HL-60 (cell line): ENCODE results near the gene HOXD13.

ENCODE experiments used
- DNase-seq, 2 experiments: peaks; one replicate each; pipeline ENCODE4 v3.0.0-alpha.2; 2010 to 2020; ENCODE audit warnings: low read depth in 1 of 2, low spot score in 1 of 2
- H3K27ac ChIP-seq: fragments of 250-450 bp; sonication (Bioruptor Pico); replicated peaks from 2 replicates; pipeline ENCODE4 v1.5.1; 2020; ENCODE audit warnings: mild to moderate bottlenecking, moderate library complexity
- H3K27me3 ChIP-seq: fragments of 250-450 bp; sonication (Bioruptor Pico); 2 replicates; pipeline ENCODE4 v1.5.1; 2021; ENCODE audit warnings: mild to moderate bottlenecking, moderate library complexity; ENCODE audit not compliant: insufficient read depth, poor library complexity, severe bottlenecking
- H3K4me3 ChIP-seq: replicated peaks from 2 replicates; pipeline ENCODE4 v1.5.1; 2011; ENCODE audit warnings: mild to moderate bottlenecking, control low read depth, low read length; ENCODE audit not compliant: insufficient read depth
- GABPA ChIP-seq: IDR thresholded peaks from 2 replicates; pipeline ENCODE4 v1.6.1; 2012; ENCODE audit warnings: low read depth
- POLR2AphosphoS5 ChIP-seq: IDR thresholded peaks from 2 replicates; pipeline ENCODE4 v1.6.1; 2012; ENCODE audit warnings: low read depth
- TF ChIP-seq, protein P1 (sequence below): IDR thresholded peaks from 2 replicates; pipeline ENCODE4 v1.6.1; 2012; ENCODE audit warnings: low read depth; ENCODE audit not compliant: insufficient replicate concordance
- TF ChIP-seq, protein P2 (sequence below): IDR thresholded peaks from one replicate; pipeline ENCODE4 v1.5.1; 2011; ENCODE audit warnings: low read length, control low read depth, inconsistent platforms; ENCODE audit not compliant: insufficient read depth

The HOXD13 gene

DNA sequence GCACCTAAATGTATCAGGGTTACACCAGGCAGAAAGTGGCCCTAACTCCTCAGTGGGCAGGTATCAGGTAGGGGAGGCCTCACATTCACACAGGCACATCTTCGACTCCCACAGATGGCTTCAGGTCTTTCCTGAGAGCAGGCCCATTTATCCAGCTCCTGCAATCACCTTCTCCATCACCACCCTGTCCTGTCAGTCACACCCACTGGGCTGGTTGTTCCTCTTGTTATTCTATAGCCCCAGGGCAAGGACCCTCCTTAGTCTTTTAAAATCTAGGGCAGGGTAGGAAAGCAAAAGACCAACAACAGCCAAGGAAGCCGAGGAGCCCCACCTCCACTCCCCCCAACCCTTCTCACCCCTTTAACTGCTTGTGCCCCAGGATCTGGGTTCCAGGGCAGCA is 49.8 kb downstream of the HOXD13 start:
- no peak overlapping the region for H3K27ac ChIP-seq
- H3K4me3 ChIP-seq = no peak overlapping the region
- TF ChIP-seq, protein P1, sequence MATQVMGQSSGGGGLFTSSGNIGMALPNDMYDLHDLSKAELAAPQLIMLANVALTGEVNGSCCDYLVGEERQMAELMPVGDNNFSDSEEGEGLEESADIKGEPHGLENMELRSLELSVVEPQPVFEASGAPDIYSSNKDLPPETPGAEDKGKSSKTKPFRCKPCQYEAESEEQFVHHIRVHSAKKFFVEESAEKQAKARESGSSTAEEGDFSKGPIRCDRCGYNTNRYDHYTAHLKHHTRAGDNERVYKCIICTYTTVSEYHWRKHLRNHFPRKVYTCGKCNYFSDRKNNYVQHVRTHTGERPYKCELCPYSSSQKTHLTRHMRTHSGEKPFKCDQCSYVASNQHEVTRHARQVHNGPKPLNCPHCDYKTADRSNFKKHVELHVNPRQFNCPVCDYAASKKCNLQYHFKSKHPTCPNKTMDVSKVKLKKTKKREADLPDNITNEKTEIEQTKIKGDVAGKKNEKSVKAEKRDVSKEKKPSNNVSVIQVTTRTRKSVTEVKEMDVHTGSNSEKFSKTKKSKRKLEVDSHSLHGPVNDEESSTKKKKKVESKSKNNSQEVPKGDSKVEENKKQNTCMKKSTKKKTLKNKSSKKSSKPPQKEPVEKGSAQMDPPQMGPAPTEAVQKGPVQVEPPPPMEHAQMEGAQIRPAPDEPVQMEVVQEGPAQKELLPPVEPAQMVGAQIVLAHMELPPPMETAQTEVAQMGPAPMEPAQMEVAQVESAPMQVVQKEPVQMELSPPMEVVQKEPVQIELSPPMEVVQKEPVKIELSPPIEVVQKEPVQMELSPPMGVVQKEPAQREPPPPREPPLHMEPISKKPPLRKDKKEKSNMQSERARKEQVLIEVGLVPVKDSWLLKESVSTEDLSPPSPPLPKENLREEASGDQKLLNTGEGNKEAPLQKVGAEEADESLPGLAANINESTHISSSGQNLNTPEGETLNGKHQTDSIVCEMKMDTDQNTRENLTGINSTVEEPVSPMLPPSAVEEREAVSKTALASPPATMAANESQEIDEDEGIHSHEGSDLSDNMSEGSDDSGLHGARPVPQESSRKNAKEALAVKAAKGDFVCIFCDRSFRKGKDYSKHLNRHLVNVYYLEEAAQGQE = no peak
- TF ChIP-seq, protein P2, sequence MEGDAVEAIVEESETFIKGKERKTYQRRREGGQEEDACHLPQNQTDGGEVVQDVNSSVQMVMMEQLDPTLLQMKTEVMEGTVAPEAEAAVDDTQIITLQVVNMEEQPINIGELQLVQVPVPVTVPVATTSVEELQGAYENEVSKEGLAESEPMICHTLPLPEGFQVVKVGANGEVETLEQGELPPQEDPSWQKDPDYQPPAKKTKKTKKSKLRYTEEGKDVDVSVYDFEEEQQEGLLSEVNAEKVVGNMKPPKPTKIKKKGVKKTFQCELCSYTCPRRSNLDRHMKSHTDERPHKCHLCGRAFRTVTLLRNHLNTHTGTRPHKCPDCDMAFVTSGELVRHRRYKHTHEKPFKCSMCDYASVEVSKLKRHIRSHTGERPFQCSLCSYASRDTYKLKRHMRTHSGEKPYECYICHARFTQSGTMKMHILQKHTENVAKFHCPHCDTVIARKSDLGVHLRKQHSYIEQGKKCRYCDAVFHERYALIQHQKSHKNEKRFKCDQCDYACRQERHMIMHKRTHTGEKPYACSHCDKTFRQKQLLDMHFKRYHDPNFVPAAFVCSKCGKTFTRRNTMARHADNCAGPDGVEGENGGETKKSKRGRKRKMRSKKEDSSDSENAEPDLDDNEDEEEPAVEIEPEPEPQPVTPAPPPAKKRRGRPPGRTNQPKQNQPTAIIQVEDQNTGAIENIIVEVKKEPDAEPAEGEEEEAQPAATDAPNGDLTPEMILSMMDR = no peak
- TF ChIP-seq POLR2AphosphoS5 = no peak
- no peak for TF ChIP-seq GABPA
- peaks cover 58% of the 10 kb centered on the region for H3K27me3 ChIP-seq
- no peak for DNase-seq
